ENCODE measurements around the gene KLHDC8A. TPM values are rescaled to one million over a fixed set of nuclear protein-coding genes. Genes with fewer than 3 reads are reported as not detected.

Gene KLHDC8A
- total and polyA plus RNA-seq, 7 donors = 0.01 to 0.24 (median 0.03) TPM; not detected in 4

GRCh38 chr1:205323794-205324193, 32.9 kb downstream of the KLHDC8A start:
- DNase-seq (no peak), ATAC-seq (no peak)
- no peak for TF ChIP-seq CTCF (IDR thresholded peaks at IDR 0.05)
- H3K4me1 ChIP-seq = peaks cover 15% of the 10 kb centered on the region
- H3K27ac ChIP-seq = no peak overlapping the region
- WGBS, 3 donors = 89 to 94% (median 93%) methylated on average over 6 of the region's 6 CpGs
- no peak overlapping the region for H3K4me3 ChIP-seq
- H3K27me3 ChIP-seq (ENCODE audit: insufficient read depth in 3 of 3, low read length in 2 of 3) = no peaks in the 10 kb centered on the region
- H3K36me3 ChIP-seq (ENCODE audit: insufficient read depth in 1 of 2, low read depth in 1 of 2) = no peaks in the 10 kb centered on the region
- intact Hi-C loops (cut with DNase I) = no loop called here
- no peaks in the 10 kb centered on the region for H3K9me3 ChIP-seq

- no peak for TF ChIP-seq CTCF (IDR thresholded peaks at IDR 0.05)
- ATAC-seq (peak in 2 of 4 donors; percentile 1 to 22), DNase-seq (no peak)
- intact Hi-C loops (cut with DNase I) = no loop called here
- 46 to 81% (median 58%) methylated on average over 3 to 5 of the region's 5 CpGs for WGBS, 3 donors
- Histone ChIP-seq H3K27me3 (ENCODE audit: insufficient read depth in 3 of 3, low read length in 2 of 3) (no peaks in the 10 kb centered on the region), H3K27ac (peak overlapping the region; percentile 78), H3K4me1 (peaks cover 27% of the 10 kb centered on the region), H3K36me3 (ENCODE audit: insufficient read depth in 1 of 2, low read depth in 1 of 2) (no peaks in the 10 kb centered on the region), H3K4me3 (peak overlapping the region; percentile 85), H3K9me3 (no peaks in the 10 kb centered on the region)
These were observed 34.8 kb downstream of the KLHDC8A start for GRCh38 chr1:205321959-205322283.

DNA sequence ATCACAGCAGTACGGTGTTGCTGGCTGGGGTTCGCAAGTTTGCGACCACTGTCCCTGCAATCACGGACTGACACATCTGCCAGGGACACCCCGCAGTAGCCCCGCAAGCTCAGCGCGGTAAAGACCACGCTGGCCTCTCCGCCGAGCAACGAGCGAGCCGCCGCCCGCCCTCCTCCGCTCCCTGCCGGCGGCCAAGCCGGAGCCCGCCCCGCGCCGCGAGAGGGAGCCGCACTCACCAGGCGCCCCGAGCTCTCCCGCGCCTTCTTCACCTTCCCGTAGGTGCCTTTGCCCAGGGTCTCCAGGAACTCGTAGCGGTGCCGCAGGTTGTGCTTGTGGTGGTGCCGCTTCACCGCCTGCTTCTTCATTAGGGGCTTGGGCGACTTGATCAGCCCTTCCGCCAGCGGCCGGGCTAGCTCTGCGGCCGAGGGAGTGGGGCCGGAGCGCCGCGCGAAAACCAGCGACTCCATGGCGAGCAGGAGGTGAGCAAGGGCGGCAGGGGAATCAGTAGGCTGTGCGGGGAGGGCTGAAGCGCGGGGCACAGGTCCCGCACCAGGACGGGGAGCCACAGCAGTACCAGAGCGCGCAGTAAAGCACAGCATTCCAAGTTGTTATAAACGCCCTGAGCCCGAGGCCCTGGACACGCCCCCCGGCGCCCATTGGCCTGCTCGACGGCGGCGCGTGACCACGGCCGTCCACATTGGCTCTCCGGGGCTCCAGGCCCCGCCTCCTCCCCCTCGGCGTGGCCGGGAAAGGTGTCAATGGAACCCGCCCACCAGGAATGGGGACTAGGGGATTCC, 35.4 kb downstream of the KLHDC8A start, which contains the start of gene NUAK2:
Gene NUAK2 (minus strand): TSS at position 584 of the 797 bp plus-strand sequence. CDS start 117 bp downstream, at position 467.
- H3K4me3 ChIP-seq = peak within 1 kb of the TSS; percentile 85
- peak; percentile 84 to 91 (median 87) for ATAC-seq
- no peaks in the 10 kb centered on the region for H3K27me3 ChIP-seq (ENCODE audit: insufficient read depth in 3 of 3, low read length in 2 of 3)
- peaks cover 32% of the 10 kb centered on the region for H3K4me1 ChIP-seq
- no peaks in the 10 kb centered on the region for H3K36me3 ChIP-seq (ENCODE audit: insufficient read depth in 1 of 2, low read depth in 1 of 2)
- peak; percentile 92 to 93 for DNase-seq
- peak; percentile 30 for TF ChIP-seq CTCF (IDR thresholded peaks at IDR 0.05)
- H3K27ac ChIP-seq = peak within 1 kb of the TSS; percentile 78
- intact Hi-C loops (cut with DNase I) = no loop called here
- H3K9me3 ChIP-seq = no peaks in the 10 kb centered on the region
- WGBS, 3 donors = 0% methylated on average over 60 to 75 of the region's 75 CpGs

- Histone ChIP-seq H3K4me3 (peak overlapping the region; percentile 85), H3K9me3 (no peaks in the 10 kb centered on the region), H3K36me3 (ENCODE audit: insufficient read depth in 1 of 2, low read depth in 1 of 2) (no peaks in the 10 kb centered on the region), H3K27me3 (ENCODE audit: insufficient read depth in 3 of 3, low read length in 2 of 3) (no peaks in the 10 kb centered on the region), H3K27ac (peak overlapping the region; percentile 33), H3K4me1 (peaks cover 48% of the 10 kb centered on the region)
- WGBS, 3 donors = 21 to 27% (median 24%) methylated on average over 6 of the region's 6 CpGs
- DNase-seq (peak; percentile 58 to 72), ATAC-seq (peak in 2 of 4 donors; percentile 19 to 32)
- TF ChIP-seq CTCF (IDR thresholded peaks at IDR 0.05) = no peak
- intact Hi-C loops (cut with DNase I) = no loop called here
These were observed 37.4 kb downstream of the KLHDC8A start for GRCh38 chr1:205319081-205320018.

Data from psoas muscle (tissue), 8 donors.